Muscle layer of colon (tissue), 2 donors: ENCODE measurements around the gene KIF14.
"Not testable (repeated sequence)": the region's sequence is repeated elsewhere in the genome, so short reads cannot be mapped to it uniquely, and the experiment has no call there.

ENCODE experiments used
- H3K27ac ChIP-seq: one replicate; pipeline ENCODE4 v1.7.0; 2013; ENCODE audit warnings: low read depth, mild to moderate bottlenecking, low read length, moderate library complexity
- H3K27me3 ChIP-seq, 2 donors: one replicate each; pipeline ENCODE4 v1.7.0; 2013; ENCODE audit warnings: low read length in 2 of 2, mild to moderate bottlenecking in 2 of 2; ENCODE audit not compliant: insufficient read depth in 2 of 2, control insufficient read depth in 1 of 2
- H3K36me3 ChIP-seq: one replicate; pipeline ENCODE4 v1.7.0; 2013; ENCODE audit warnings: mild to moderate bottlenecking, low read length; ENCODE audit not compliant: insufficient read depth
- H3K4me1 ChIP-seq: one replicate; pipeline ENCODE4 v1.7.0; 2013; ENCODE audit warnings: mild to moderate bottlenecking, low read length; ENCODE audit not compliant: insufficient read depth
- H3K4me3 ChIP-seq, 2 donors: one replicate each; pipeline ENCODE4 v1.7.0; 2013; ENCODE audit warnings: low read length in 2 of 2, low read depth in 1 of 2, mild to moderate bottlenecking in 1 of 2, moderate library complexity in 1 of 2
- H3K9ac ChIP-seq: one replicate; pipeline ENCODE4 v1.7.0; 2013; ENCODE audit warnings: low read length
- H3K9me3 ChIP-seq: one replicate; pipeline ENCODE4 v1.7.0; 2013; ENCODE audit warnings: mild to moderate bottlenecking, low read length
- donor health status: abdominal sarcoma.
- donor health status: Adenocarcinoma of cecum.

KIF14 gene

DNA sequence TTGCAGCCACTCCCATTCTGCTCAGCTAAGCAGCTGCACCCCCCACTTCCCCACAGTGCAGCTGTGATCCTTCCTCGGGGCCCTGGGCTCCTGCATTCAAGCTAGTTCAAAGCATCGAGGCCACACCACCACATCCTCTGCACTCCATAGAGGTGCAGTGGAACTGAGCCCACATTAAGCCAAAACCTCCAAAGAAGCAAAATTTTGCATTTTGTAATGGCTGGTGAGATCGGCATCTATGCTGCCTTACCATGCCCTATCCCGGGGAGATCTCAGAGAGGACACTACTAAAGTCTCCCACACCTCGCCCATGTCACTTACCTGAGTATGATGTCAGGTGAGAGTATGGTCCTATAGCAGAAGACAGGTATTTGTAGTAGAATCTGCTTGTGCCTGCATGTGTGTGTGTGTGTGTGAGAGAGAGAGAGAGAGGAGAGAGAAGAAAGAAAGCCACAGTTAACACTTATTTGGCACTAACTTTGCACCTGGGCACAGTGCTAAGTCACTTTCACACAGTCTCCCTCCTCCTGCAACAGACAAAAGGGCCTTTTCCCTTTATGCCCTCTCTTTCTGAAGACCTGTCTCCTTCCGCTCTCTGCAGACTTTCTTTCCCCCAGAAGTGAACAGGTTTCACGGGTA, 89.8 kb downstream of the KIF14 start:
- Histone ChIP-seq H3K9ac (no peak overlapping the region), H3K9me3 (no peaks in the 10 kb centered on the region), H3K4me1 (no peaks in the 10 kb centered on the region), H3K4me3 (no peak overlapping the region), H3K27ac (no peak overlapping the region), H3K36me3 (no peaks in the 10 kb centered on the region), H3K27me3 (no peaks in the 10 kb centered on the region)

GRCh38 chr1:200528858-200529606, 91.5 kb downstream of the KIF14 start:
- no peaks in the 10 kb centered on the region for H3K27me3 ChIP-seq

GRCh38 chr1:200527670-200528069, 92.9 kb downstream of the KIF14 start:
- H3K9me3 ChIP-seq, result no peaks in the 10 kb centered on the region
- H3K36me3 ChIP-seq, result no peaks in the 10 kb centered on the region
- H3K27me3 ChIP-seq, result no peaks in the 10 kb centered on the region
- H3K9ac ChIP-seq, result no peak overlapping the region
- H3K27ac ChIP-seq, result no peak overlapping the region
- no peak overlapping the region for H3K4me3 ChIP-seq
- peaks cover 4% of the 10 kb centered on the region for H3K4me1 ChIP-seq

More at GRCh38 chr1:200528858-200529606, 91.5 kb downstream of the KIF14 start:
- no peak overlapping the region for H3K4me3 ChIP-seq
- no peaks in the 10 kb centered on the region for H3K9me3 ChIP-seq
- H3K9ac ChIP-seq, result no peak overlapping the region
- peaks cover 4% of the 10 kb centered on the region for H3K4me1 ChIP-seq
- H3K36me3 ChIP-seq, result no peaks in the 10 kb centered on the region
- no peak overlapping the region for H3K27ac ChIP-seq

GRCh38 chr1:200526709-200527612, 93.6 kb downstream of the KIF14 start:
- Histone ChIP-seq H3K4me1 (peaks cover 4% of the 10 kb centered on the region), H3K27ac (no peak overlapping the region), H3K4me3 (no peak overlapping the region), H3K9ac (no peak overlapping the region), H3K36me3 (no peaks in the 10 kb centered on the region), H3K27me3 (no peaks in the 10 kb centered on the region), H3K9me3 (no peaks in the 10 kb centered on the region)

- Histone ChIP-seq H3K9ac (no peak overlapping the region), H3K4me3 (no peak overlapping the region), H3K27ac (no peak overlapping the region), H3K27me3 (no peaks in the 10 kb centered on the region), H3K9me3 (no peaks in the 10 kb centered on the region), H3K36me3 (no peaks in the 10 kb centered on the region), H3K4me1 (peaks cover 4% of the 10 kb centered on the region)
Observed at GRCh38 chr1:200525090-200525987, 95.2 kb downstream of the KIF14 start.

GRCh38 chr1:200524551-200524950, 96.0 kb downstream of the KIF14 start:
- not testable (repeated sequence) for H3K4me3 ChIP-seq, H3K27me3 ChIP-seq, H3K36me3 ChIP-seq, H3K9ac ChIP-seq, H3K27ac ChIP-seq, H3K4me1 ChIP-seq, H3K9me3 ChIP-seq

DNA sequence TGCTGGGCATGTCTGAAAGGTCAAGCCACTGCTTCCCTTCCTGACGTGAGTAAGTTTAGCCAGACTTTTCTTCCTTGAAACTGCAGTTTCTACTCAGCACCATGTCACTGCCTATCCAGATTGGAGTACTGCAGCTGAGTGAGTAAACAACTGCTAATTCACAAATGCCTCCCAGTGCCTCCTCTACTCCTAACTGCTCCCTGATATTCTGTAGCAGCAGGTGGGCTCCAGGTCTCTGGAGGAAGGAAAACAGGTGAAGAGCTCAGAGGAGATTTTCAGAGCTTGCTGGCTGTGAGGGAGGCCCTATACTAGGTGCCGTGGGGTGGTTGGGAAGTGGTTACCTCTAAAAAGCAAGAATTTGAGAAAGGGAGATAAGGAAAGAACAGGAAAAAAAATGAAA, 96.5 kb downstream of the KIF14 start:
- no peaks in the 10 kb centered on the region for H3K27me3 ChIP-seq
- H3K27ac ChIP-seq, result no peak overlapping the region
- H3K9me3 ChIP-seq, result no peaks in the 10 kb centered on the region
- no peaks in the 10 kb centered on the region for H3K36me3 ChIP-seq
- H3K9ac ChIP-seq, result no peak overlapping the region
- peaks cover 4% of the 10 kb centered on the region for H3K4me1 ChIP-seq
- no peak overlapping the region for H3K4me3 ChIP-seq

GRCh38 chr1:200520735-200521134, 99.8 kb downstream of the KIF14 start:
- no peaks in the 10 kb centered on the region for H3K27me3 ChIP-seq
- H3K27ac ChIP-seq, result no peak overlapping the region
- no peak overlapping the region for H3K9ac ChIP-seq
- H3K4me1 ChIP-seq, result peaks cover 4% of the 10 kb centered on the region
- H3K4me3 ChIP-seq, result no peak overlapping the region
- no peaks in the 10 kb centered on the region for H3K36me3 ChIP-seq
- no peaks in the 10 kb centered on the region for H3K9me3 ChIP-seq

GRCh38 chr1:200518524-200518923, 102.0 kb downstream of the KIF14 start:
- no peaks in the 10 kb centered on the region for H3K4me1 ChIP-seq
- H3K27ac ChIP-seq, result no peak overlapping the region
- H3K27me3 ChIP-seq, result no peaks in the 10 kb centered on the region
- no peaks in the 10 kb centered on the region for H3K9me3 ChIP-seq
- H3K9ac ChIP-seq, result no peak overlapping the region
- no peaks in the 10 kb centered on the region for H3K36me3 ChIP-seq
- H3K4me3 ChIP-seq, result no peak overlapping the region

DNA sequence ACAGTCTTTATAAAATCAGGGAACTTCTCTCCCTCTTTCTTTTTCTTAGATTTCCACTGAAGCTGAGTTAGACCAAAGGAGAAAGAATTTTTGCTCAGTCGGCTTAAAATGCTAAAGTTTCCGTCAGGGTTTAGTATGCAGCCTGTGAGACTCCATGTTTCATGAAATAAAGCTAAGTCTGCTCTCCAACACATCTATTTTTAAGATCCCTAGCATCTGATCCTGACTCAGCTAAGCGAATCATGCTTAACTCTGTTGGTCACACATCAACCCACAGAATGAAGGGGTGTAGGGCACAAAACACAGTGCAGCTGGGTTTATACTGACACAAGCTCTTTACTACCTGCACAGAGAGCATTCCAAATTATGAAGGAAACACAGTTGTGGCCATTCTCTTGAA, 108.4 kb downstream of the KIF14 start:
- H3K4me1 ChIP-seq, result no peaks in the 10 kb centered on the region
- no peaks in the 10 kb centered on the region for H3K36me3 ChIP-seq
- no peak overlapping the region for H3K27ac ChIP-seq
- no peak overlapping the region for H3K4me3 ChIP-seq
- no peak overlapping the region for H3K9ac ChIP-seq
- H3K27me3 ChIP-seq, result no peaks in the 10 kb centered on the region
- H3K9me3 ChIP-seq, result no peaks in the 10 kb centered on the region

- no peak overlapping the region for H3K9ac ChIP-seq
- H3K4me3 ChIP-seq, result no peak overlapping the region
- H3K9me3 ChIP-seq, result no peaks in the 10 kb centered on the region
- peaks cover 4% of the 10 kb centered on the region for H3K4me1 ChIP-seq
- H3K36me3 ChIP-seq, result no peaks in the 10 kb centered on the region
- no peak overlapping the region for H3K27ac ChIP-seq
- H3K27me3 ChIP-seq, result no peaks in the 10 kb centered on the region
Observed at GRCh38 chr1:200510228-200510623, 110.3 kb downstream of the KIF14 start.
